A673 (cell line): ENCODE data around the gene SPRY1.

Experiments used
- CTCF ChIP-seq: fragments of 300-800, 200-600 bp; sonication (generic); conservative IDR thresholded peaks from 2 replicates; pipeline ENCODE4 v1.5.1; 2017; ENCODE audit warnings: low read depth, mild to moderate bottlenecking, antibody characterized with exemption, low read length, moderate library complexity, mixed read lengths
- EZH2 ChIP-seq: fragments of 200-600 bp; sonication (generic); IDR thresholded peaks from 2 replicates; pipeline ENCODE4 v1.6.1; 2017; ENCODE audit warnings: borderline replicate concordance, low read depth, mild to moderate bottlenecking, mixed read lengths, antibody characterized with exemption, low read length; ENCODE audit not compliant: poor library complexity, severe bottlenecking

GRCh38 chr4:123411514-123411913 lies 14.9 kb downstream of the SPRY1 start:
- TF ChIP-seq CTCF (no peak), EZH2 (no peak)
